Measurements from ENCODE around the gene GCA.

Gene GCA, protein sequence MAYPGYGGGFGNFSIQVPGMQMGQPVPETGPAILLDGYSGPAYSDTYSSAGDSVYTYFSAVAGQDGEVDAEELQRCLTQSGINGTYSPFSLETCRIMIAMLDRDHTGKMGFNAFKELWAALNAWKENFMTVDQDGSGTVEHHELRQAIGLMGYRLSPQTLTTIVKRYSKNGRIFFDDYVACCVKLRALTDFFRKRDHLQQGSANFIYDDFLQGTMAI

GRCh38 chr2:162343824-162344616 lies at the start of gene GCA:
GCA (plus strand) TSS chr2:162344132; CDS start chr2:162344249, 117 bp downstream.
- peak; percentile 69 to 97 for DNase-seq (ENCODE audit: low read depth in 1 of 2, low spot score in 1 of 2)
- in situ Hi-C loops (cut with HindIII; ENCODE audit: low pct_unique_long_range_greater_than_20kb, low sequenced_read_pairs), result no loop called here
- no peak for TF ChIP-seq JUND (IDR thresholded peaks at IDR 0.05; ENCODE audit: low read depth)

- no peak for DNase-seq (ENCODE audit: low read depth in 1 of 2, low spot score in 1 of 2)
- TF ChIP-seq JUND (IDR thresholded peaks at IDR 0.05; ENCODE audit: low read depth), result no peak
- in situ Hi-C loops (cut with HindIII; ENCODE audit: low pct_unique_long_range_greater_than_20kb, low sequenced_read_pairs), result no loop called here
These were observed 48.9 kb upstream of the GCA start for GRCh38 chr2:162295009-162295408.

- in situ Hi-C loops (cut with HindIII; ENCODE audit: low pct_unique_long_range_greater_than_20kb, low sequenced_read_pairs), result no loop called here
- TF ChIP-seq JUND (IDR thresholded peaks at IDR 0.05; ENCODE audit: low read depth), result no peak
- peak in 1 of 2 experiments; percentile 77 for DNase-seq (ENCODE audit: low read depth in 1 of 2, low spot score in 1 of 2)
These were observed 45.9 kb upstream of the GCA start for GRCh38 chr2:162297925-162298552.

- in situ Hi-C loops (cut with HindIII; ENCODE audit: low pct_unique_long_range_greater_than_20kb, low sequenced_read_pairs), result no loop called here
- no peak for TF ChIP-seq JUND (IDR thresholded peaks at IDR 0.05; ENCODE audit: low read depth)
- DNase-seq (ENCODE audit: low read depth in 1 of 2, low spot score in 1 of 2), result no peak
These were observed 45.1 kb upstream of the GCA start for GRCh38 chr2:162298669-162299335.

DNA sequence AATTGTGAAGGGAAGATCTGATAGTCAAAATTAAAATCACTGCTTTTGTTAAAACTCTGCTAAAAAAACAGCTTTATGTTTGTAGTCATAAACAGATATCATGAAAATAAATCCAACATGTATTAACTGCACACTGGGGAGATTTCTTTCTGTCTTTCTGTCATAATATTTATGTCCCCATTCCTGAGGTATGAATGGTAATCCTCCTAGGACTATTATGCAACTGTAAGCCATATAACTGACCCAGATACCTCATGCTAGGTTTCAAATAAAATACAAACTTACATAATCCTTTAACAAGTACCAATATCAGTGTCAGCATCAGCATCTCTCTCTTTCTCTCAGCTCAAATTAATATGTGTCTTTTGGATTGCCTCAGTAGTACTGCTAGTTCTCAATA lies 43.7 kb upstream of the GCA start:
- TF ChIP-seq JUND (IDR thresholded peaks at IDR 0.05; ENCODE audit: low read depth), result no peak
- DNase-seq (ENCODE audit: low read depth in 1 of 2, low spot score in 1 of 2), result no peak
- in situ Hi-C loops (cut with HindIII; ENCODE audit: low pct_unique_long_range_greater_than_20kb, low sequenced_read_pairs), result no loop called here

GRCh38 chr2:162301151-162301804 lies 42.7 kb upstream of the GCA start:
- TF ChIP-seq JUND (IDR thresholded peaks at IDR 0.05; ENCODE audit: low read depth), result no peak
- in situ Hi-C loops (cut with HindIII; ENCODE audit: low pct_unique_long_range_greater_than_20kb, low sequenced_read_pairs), result no loop called here
- DNase-seq (ENCODE audit: low read depth in 1 of 2, low spot score in 1 of 2), result peak in 1 of 2 experiments; percentile 55

DNA sequence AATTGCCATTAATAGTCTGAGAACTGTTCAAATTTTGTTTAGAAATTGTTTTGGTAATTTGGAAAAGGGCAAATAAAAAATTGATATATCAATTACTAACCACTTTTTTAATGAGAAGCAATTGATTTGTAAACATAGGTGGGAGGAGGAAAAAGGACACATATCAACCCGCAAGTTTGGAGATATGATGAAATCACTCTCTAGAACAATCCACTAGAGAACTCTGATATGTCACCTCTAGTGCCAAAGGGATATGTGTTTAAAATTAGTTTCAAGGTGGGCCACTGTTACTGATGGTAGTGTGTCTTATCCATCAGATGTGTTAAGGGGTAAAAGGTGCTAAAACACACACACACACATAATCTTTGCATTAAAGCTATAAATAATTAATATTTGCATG lies 42.1 kb upstream of the GCA start:
- TF ChIP-seq JUND (IDR thresholded peaks at IDR 0.05; ENCODE audit: low read depth), result no peak
- no peak for DNase-seq (ENCODE audit: low read depth in 1 of 2, low spot score in 1 of 2)
- in situ Hi-C loops (cut with HindIII; ENCODE audit: low pct_unique_long_range_greater_than_20kb, low sequenced_read_pairs), result no loop called here

DNA sequence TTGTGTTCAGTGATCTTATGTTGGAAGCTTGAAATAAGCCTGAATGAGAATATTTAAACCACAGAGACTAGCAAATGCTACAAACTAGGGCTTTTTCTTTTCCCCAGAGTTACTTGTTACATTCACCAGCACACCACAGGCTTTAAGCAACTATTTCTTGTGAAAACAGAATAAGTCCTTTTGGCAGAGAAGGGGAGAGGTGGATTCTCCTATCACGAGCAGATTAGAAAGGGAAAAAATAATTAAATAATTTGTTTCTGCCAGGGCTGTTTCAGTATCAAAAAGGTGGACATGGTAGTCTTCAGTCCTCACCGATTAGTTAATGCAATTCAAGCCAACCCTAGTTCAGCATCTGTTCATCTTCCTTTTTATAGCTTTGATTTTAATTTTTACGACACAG lies 38.0 kb upstream of the GCA start:
- TF ChIP-seq JUND (IDR thresholded peaks at IDR 0.05; ENCODE audit: low read depth), result no peak
- no peak for DNase-seq (ENCODE audit: low read depth in 1 of 2, low spot score in 1 of 2)
- in situ Hi-C loops (cut with HindIII; ENCODE audit: low pct_unique_long_range_greater_than_20kb, low sequenced_read_pairs), result no loop called here

- in situ Hi-C loops (cut with HindIII; ENCODE audit: low pct_unique_long_range_greater_than_20kb, low sequenced_read_pairs), result no loop called here
- no peak for DNase-seq (ENCODE audit: low read depth in 1 of 2, low spot score in 1 of 2)
These were observed 35.0 kb upstream of the GCA start for GRCh38 chr2:162308747-162309503.

DNA sequence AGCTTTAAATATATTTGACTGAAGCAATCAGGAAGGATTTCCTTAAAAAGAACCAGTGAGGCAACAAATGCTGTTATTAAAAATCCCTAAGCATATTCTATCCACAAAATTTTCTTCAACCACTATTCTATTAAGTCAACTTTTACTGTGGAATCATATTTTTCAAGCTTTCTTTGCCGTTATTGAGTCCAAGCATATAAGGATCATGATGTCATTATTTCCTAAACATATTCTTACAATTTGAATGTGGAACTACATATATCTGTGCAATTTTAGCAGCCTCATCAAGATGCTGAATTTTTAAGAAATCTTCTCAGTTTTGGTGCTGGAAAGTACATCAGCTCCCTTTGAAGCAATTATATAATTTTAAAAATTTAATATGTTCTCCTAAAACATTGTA lies 31.1 kb upstream of the GCA start:
- in situ Hi-C loops (cut with HindIII; ENCODE audit: low pct_unique_long_range_greater_than_20kb, low sequenced_read_pairs), result no loop called here
- no peak for DNase-seq (ENCODE audit: low read depth in 1 of 2, low spot score in 1 of 2)
- no peak for TF ChIP-seq JUND (IDR thresholded peaks at IDR 0.05; ENCODE audit: low read depth)

More at GRCh38 chr2:162308747-162309503, 35.0 kb upstream of the GCA start:
- TF ChIP-seq JUND (IDR thresholded peaks at IDR 0.05; ENCODE audit: low read depth), result no peak

DNA sequence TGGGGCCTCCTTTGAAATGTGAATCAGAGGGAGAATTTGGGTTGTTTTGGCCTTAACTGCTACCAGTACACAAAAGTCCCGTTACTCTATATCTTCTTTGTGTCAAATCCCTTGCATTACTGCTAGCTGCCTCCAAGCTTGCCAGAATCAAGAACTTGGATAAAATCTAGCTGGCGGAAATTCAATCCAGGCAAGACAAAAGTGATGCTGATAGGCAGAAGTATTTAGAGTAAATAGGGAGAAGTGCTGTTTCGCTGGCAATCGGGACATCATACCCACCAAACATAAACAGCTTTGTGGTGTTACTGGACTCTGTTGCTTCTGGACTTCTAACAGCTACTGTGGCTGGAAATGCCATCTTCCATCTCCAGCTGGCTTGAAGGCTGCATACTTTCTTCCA lies 28.0 kb upstream of the GCA start:
- no peak for DNase-seq (ENCODE audit: low read depth in 1 of 2, low spot score in 1 of 2)
- in situ Hi-C loops (cut with HindIII; ENCODE audit: low pct_unique_long_range_greater_than_20kb, low sequenced_read_pairs), result no loop called here
- no peak for TF ChIP-seq JUND (IDR thresholded peaks at IDR 0.05; ENCODE audit: low read depth)

DNA sequence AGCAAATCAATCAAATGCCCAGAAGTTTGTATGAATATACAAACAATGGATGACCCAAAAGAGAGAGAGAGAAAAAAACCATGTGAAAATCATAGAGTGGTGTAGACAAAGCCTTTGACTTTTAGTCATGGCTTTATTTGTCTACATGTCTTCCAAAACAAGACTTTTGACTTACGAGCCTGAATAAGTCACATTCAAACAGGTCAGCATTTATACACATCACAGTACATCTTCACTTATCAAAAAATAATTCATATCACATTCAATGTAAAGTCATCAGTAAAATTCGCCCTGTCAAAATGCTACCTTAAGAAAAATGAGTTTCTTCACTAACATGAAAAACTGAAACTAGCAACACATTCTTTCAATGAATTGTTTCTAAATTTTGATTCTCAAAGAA lies 27.3 kb upstream of the GCA start:
- in situ Hi-C loops (cut with HindIII; ENCODE audit: low pct_unique_long_range_greater_than_20kb, low sequenced_read_pairs), result no loop called here
- TF ChIP-seq JUND (IDR thresholded peaks at IDR 0.05; ENCODE audit: low read depth), result no peak
- no peak for DNase-seq (ENCODE audit: low read depth in 1 of 2, low spot score in 1 of 2)

Measured in T47D (cell line).